Liver (tissue), 3 donors: ENCODE data around the gene IL12RB1.

ENCODE experiments used
- EGR1 ChIP-seq, 2 donors: IDR thresholded peaks; 2 replicates each; pipeline ENCODE4 v1.6.1; 2016 to 2018; ENCODE audit warnings: antibody characterized with exemption in 2 of 2, low read depth in 2 of 2
- GABPA ChIP-seq, 2 donors: IDR thresholded peaks in 1 of 2; conservative IDR thresholded peaks in 1 of 2; 2 replicates each; pipeline ENCODE4 v1.6.1; 2016; ENCODE audit warnings: antibody characterized with exemption in 2 of 2, mild to moderate bottlenecking in 1 of 2, moderate library complexity in 1 of 2
- SP1 ChIP-seq: IDR thresholded peaks from 2 replicates; pipeline ENCODE4 v1.6.1; 2018; ENCODE audit warnings: antibody characterized with exemption, mild to moderate bottlenecking
- YY1 ChIP-seq: IDR thresholded peaks from 2 replicates; pipeline ENCODE4 v1.6.1; 2016; ENCODE audit warnings: antibody characterized with exemption, mild to moderate bottlenecking
- TF ChIP-seq, protein P1 (sequence below): fragments of 150-350 bp; IDR thresholded peaks from 2 replicates; pipeline ENCODE4 v1.5.1; 2017; ENCODE audit warnings: improper control_type of control experiment, low read depth, low read length; ENCODE audit not compliant: missing input control
- TF ChIP-seq, protein P2 (sequence below): IDR thresholded peaks from 2 replicates; pipeline ENCODE4 v1.6.1; 2016; ENCODE audit warnings: antibody characterized with exemption
- TF ChIP-seq, protein P3 (sequence below): IDR thresholded peaks from 2 replicates; pipeline ENCODE4 v1.6.1; 2016; ENCODE audit warnings: antibody characterized with exemption, mild to moderate bottlenecking
- TF ChIP-seq, protein P4 (sequence below): IDR thresholded peaks from 2 replicates; pipeline ENCODE4 v1.6.1; 2016; ENCODE audit warnings: antibody characterized with exemption
- donor health status: healthy.
- donor health status: healthy.

DNA sequence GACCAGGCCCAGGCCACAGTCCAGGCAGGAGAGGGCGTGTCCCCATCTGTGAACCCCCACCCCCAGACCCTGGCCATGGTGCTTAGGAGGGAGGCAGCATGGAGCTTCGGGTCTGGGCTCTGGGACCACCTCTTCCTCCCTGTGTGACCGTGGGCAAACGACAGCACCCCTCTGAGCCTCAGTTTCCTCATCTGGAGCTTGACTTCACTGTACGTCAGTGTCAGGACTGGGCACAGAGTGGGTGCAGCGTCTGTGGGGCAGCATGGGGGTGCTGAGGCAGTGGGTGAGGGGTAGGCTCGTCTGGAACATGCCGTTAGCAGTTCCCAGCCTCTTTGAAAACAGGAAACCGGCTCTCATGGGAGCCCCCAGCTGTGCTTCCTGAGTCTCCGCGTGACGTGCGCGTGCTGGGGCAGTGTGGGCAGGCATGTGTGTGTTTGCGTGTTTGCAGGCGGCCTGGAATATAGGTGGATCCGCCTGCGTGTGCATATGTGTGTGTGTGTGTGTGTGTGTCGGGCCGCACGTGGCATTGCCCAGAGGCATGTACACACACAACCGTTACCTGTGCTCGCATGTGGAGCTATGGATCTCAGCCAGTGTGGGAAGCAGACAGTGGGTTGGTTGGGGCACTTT is 63.0 kb downstream of the IL12RB1 start:
- TF ChIP-seq EGR1 (IDR thresholded peaks at IDR 0.05; ENCODE audit: low read depth in 2 of 2) (no peak), SP1 (peak; percentile 57), GABPA (IDR thresholded peaks at IDR 0.05 in 1 of 2, conservative IDR thresholded peaks at IDR 0.05 in 1 of 2) (no peak), YY1 (no peak)
- TF ChIP-seq, protein P1, sequence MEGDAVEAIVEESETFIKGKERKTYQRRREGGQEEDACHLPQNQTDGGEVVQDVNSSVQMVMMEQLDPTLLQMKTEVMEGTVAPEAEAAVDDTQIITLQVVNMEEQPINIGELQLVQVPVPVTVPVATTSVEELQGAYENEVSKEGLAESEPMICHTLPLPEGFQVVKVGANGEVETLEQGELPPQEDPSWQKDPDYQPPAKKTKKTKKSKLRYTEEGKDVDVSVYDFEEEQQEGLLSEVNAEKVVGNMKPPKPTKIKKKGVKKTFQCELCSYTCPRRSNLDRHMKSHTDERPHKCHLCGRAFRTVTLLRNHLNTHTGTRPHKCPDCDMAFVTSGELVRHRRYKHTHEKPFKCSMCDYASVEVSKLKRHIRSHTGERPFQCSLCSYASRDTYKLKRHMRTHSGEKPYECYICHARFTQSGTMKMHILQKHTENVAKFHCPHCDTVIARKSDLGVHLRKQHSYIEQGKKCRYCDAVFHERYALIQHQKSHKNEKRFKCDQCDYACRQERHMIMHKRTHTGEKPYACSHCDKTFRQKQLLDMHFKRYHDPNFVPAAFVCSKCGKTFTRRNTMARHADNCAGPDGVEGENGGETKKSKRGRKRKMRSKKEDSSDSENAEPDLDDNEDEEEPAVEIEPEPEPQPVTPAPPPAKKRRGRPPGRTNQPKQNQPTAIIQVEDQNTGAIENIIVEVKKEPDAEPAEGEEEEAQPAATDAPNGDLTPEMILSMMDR: no peak
- TF ChIP-seq, protein P2, sequence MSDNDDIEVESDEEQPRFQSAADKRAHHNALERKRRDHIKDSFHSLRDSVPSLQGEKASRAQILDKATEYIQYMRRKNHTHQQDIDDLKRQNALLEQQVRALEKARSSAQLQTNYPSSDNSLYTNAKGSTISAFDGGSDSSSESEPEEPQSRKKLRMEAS: peak; percentile 56
- TF ChIP-seq, protein P3, sequence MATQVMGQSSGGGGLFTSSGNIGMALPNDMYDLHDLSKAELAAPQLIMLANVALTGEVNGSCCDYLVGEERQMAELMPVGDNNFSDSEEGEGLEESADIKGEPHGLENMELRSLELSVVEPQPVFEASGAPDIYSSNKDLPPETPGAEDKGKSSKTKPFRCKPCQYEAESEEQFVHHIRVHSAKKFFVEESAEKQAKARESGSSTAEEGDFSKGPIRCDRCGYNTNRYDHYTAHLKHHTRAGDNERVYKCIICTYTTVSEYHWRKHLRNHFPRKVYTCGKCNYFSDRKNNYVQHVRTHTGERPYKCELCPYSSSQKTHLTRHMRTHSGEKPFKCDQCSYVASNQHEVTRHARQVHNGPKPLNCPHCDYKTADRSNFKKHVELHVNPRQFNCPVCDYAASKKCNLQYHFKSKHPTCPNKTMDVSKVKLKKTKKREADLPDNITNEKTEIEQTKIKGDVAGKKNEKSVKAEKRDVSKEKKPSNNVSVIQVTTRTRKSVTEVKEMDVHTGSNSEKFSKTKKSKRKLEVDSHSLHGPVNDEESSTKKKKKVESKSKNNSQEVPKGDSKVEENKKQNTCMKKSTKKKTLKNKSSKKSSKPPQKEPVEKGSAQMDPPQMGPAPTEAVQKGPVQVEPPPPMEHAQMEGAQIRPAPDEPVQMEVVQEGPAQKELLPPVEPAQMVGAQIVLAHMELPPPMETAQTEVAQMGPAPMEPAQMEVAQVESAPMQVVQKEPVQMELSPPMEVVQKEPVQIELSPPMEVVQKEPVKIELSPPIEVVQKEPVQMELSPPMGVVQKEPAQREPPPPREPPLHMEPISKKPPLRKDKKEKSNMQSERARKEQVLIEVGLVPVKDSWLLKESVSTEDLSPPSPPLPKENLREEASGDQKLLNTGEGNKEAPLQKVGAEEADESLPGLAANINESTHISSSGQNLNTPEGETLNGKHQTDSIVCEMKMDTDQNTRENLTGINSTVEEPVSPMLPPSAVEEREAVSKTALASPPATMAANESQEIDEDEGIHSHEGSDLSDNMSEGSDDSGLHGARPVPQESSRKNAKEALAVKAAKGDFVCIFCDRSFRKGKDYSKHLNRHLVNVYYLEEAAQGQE: no peak
- TF ChIP-seq, protein P4, sequence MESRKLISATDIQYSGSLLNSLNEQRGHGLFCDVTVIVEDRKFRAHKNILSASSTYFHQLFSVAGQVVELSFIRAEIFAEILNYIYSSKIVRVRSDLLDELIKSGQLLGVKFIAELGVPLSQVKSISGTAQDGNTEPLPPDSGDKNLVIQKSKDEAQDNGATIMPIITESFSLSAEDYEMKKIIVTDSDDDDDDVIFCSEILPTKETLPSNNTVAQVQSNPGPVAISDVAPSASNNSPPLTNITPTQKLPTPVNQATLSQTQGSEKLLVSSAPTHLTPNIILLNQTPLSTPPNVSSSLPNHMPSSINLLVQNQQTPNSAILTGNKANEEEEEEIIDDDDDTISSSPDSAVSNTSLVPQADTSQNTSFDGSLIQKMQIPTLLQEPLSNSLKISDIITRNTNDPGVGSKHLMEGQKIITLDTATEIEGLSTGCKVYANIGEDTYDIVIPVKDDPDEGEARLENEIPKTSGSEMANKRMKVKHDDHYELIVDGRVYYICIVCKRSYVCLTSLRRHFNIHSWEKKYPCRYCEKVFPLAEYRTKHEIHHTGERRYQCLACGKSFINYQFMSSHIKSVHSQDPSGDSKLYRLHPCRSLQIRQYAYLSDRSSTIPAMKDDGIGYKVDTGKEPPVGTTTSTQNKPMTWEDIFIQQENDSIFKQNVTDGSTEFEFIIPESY: no peak
